Hepatocyte (in vitro differentiated cells): ENCODE data around the gene HS3ST3B1.

Source experiments
- CTCF ChIP-seq: fragments of 200-600 bp; sonication (generic); IDR thresholded peaks from 2 replicates; pipeline ENCODE4 v1.5.1; 2016; ENCODE audit warnings: antibody characterized with exemption, mild to moderate bottlenecking; ENCODE audit not compliant: poor library complexity
- EZH2phosphoT487 ChIP-seq: fragments of 200-600 bp; sonication (generic); IDR thresholded peaks from one replicate; pipeline ENCODE4 v1.6.1; 2018; ENCODE audit warnings: antibody characterized with exemption, mild to moderate bottlenecking, low read depth, moderate library complexity; ENCODE audit not compliant: unreplicated experiment, severe bottlenecking

GRCh38 chr17:14320098-14320497 is 19.2 kb downstream of the HS3ST3B1 start:
- TF ChIP-seq CTCF (no peak), EZH2phosphoT487 (no peak)
